CD4-positive, alpha-beta T cell (primary cell): ENCODE results near the gene ODC1. TPM values are rescaled to one million over a fixed set of nuclear protein-coding genes. Genes with fewer than 3 reads are reported as not detected.
"Not testable (repeated sequence)": the region's sequence is repeated elsewhere in the genome, so short reads cannot be mapped to it uniquely, and the experiment has no call there.

Experiments used
- ATAC-seq: fragments of 200-7000 bp; cut with Tn5 transposase; one replicate; pipeline ENCODE4 v1.10.0; 2022; ENCODE audit warnings: mild to moderate bottlenecking; ENCODE audit not compliant: poor library complexity
- CTCF ChIA-PET: fragments of 350-600 bp; sonication (Branson Sonifier 250); formaldehyde crosslinking; loops from one replicate; lab custom pipeline; 2021; ENCODE audit warnings: antibody characterized with exemption, inconsistent platforms; lab: Charles Lee
- POLR2A ChIA-PET: fragments of 350-600 bp; sonication (Branson Sonifier 250); formaldehyde crosslinking; loops from one replicate; lab custom pipeline; 2021; ENCODE audit warnings: antibody characterized with exemption, inconsistent platforms; lab: Charles Lee
- DNase-seq, 14 experiments: peaks; one replicate each; pipeline ENCODE4 v3.0.0-alpha.2; 2013 to 2020; ENCODE audit warnings: mixed read lengths in 2 of 14
- H3K27ac ChIP-seq, 2 donors: one replicate each; pipeline versions ENCODE4 v1.5.1 to v1.7.0; 2013; ENCODE audit warnings: low read length in 2 of 2, low read depth in 1 of 2, mild to moderate bottlenecking in 1 of 2
- H3K27me3 ChIP-seq, 2 experiments: 1 replicate in 1 of 2; 2 replicates in 1 of 2; pipeline versions ENCODE4 v1.6.1 to v1.7.0; 2013; ENCODE audit warnings: low read length in 2 of 2, control low read depth in 1 of 2, mild to moderate bottlenecking in 1 of 2, moderate library complexity in 1 of 2; ENCODE audit not compliant: insufficient read depth in 2 of 2, control insufficient read depth in 1 of 2
- H3K36me3 ChIP-seq: one replicate; pipeline ENCODE4 v1.6.1; 2013; ENCODE audit warnings: low read length, control low read depth; ENCODE audit not compliant: insufficient read depth
- H3K4me1 ChIP-seq: one replicate; pipeline ENCODE4 v1.6.1; 2013; ENCODE audit warnings: low read length, control low read depth; ENCODE audit not compliant: insufficient read depth
- H3K4me3 ChIP-seq: one replicate; pipeline ENCODE4 v1.5.1; 2013; ENCODE audit warnings: mild to moderate bottlenecking, low read length, moderate library complexity
- H3K9me3 ChIP-seq, 2 experiments: 1 replicate in 1 of 2; 2 replicates in 1 of 2; pipeline versions ENCODE4 v1.6.1 to v1.7.0; 2013; ENCODE audit warnings: low read length in 2 of 2, mild to moderate bottlenecking in 2 of 2, control low read depth in 1 of 2, moderate library complexity in 1 of 2; ENCODE audit not compliant: control insufficient read depth in 1 of 2, insufficient read depth in 1 of 2
- H3K27ac Mint-ChIP-seq: one replicate; pipeline ENCODE4 v1.8.0; 2020; ENCODE audit warnings: mixed read lengths
- H3K27me3 Mint-ChIP-seq: one replicate; pipeline ENCODE4 v1.8.0; 2021; ENCODE audit warnings: mixed read lengths
- H3K36me3 Mint-ChIP-seq: one replicate; pipeline ENCODE4 v1.8.0; 2021; ENCODE audit warnings: low read depth, mixed read lengths
- H3K4me1 Mint-ChIP-seq: one replicate; pipeline ENCODE4 v1.8.0; 2021; ENCODE audit warnings: low read depth, mixed read lengths
- H3K4me3 Mint-ChIP-seq: one replicate; pipeline ENCODE4 v1.8.0; 2020; ENCODE audit warnings: mild to moderate bottlenecking, mixed read lengths
- H3K9me3 Mint-ChIP-seq: one replicate; pipeline ENCODE4 v1.8.0; 2020; ENCODE audit warnings: mixed read lengths
- CTCF ChIP-seq: fragments of 200-600 bp; IDR thresholded peaks from one replicate; pipeline ENCODE4 v1.8.0; 2022; ENCODE audit warnings: antibody characterized with exemption, mild to moderate bottlenecking
- intact Hi-C, 2 experiments: fragments of 100-400 bp; cut with DNase I in 1 of 2; cut with micrococcal nuclease in 1 of 2; formaldehyde crosslinking; loops; one replicate each; pipeline versions ENCODE4 v1.15.1 to v1.9.0; 2023 to 2025; cut with DNase I, micrococcal nuclease
- total RNA-seq, 174 experiments: library from RNA in 2 of 174; stranded (reverse) in 2 of 174; gene quantifications; one replicate each; pipeline ENCODE4 v1.2.3 and lab custom pipeline; 2021 to 2026

ODC1 gene
- total RNA-seq, 2 experiments from 2014 or later: 162 to 164 TPM

- Histone ChIP-seq H3K36me3 (peaks cover 53% of the 10 kb centered on the region), H3K9me3 (no peaks in the 10 kb centered on the region), H3K27ac (no peak overlapping the region), H3K4me1 (peaks cover 35% of the 10 kb centered on the region), H3K27me3 (no peaks in the 10 kb centered on the region), H3K4me3 (no peak overlapping the region)
- ATAC-seq: no peak
- no peak for DNase-seq
- no peak overlapping the region for H3K4me3 Mint-ChIP-seq
- H3K9me3 Mint-ChIP-seq: no peaks in the 10 kb centered on the region
- no peak overlapping the region for H3K27ac Mint-ChIP-seq
- H3K36me3 Mint-ChIP-seq: peaks cover 61% of the 10 kb centered on the region
- no peaks in the 10 kb centered on the region for H3K27me3 Mint-ChIP-seq
- peaks cover 29% of the 10 kb centered on the region for H3K4me1 Mint-ChIP-seq
- intact Hi-C loops: loop anchor here (10.0 kb wide), 2 partner anchors 490 to 630 kb away; partner anchors contain the start of gene GRHL1 (in 1 of the 2)
- ChIA-PET POLR2A (no interaction called here), CTCF (interaction anchor here (5.6 kb wide), 1 partner anchor 10 kb away, joined by 34 read pairs; no protein-coding TSS in a partner anchor)
- TF ChIP-seq CTCF: no peak
Measured at GRCh38 chr2:10444463-10444862, 3.7 kb downstream of the ODC1 start.

GRCh38 chr2:10442469-10443126 lies 5.5 kb downstream of the ODC1 start:
- H3K4me1 Mint-ChIP-seq: peaks cover 23% of the 10 kb centered on the region
- DNase-seq, H3K9me3 ChIP-seq, H3K9me3 Mint-ChIP-seq, H3K27me3 Mint-ChIP-seq, ATAC-seq, H3K4me3 Mint-ChIP-seq, H3K27ac ChIP-seq, H3K27me3 ChIP-seq, H3K4me3 ChIP-seq, H3K27ac Mint-ChIP-seq, CTCF ChIA-PET, POLR2A ChIA-PET: not testable (repeated sequence)
- peaks cover 58% of the 10 kb centered on the region for H3K36me3 ChIP-seq
- peaks cover 71% of the 10 kb centered on the region for H3K36me3 Mint-ChIP-seq
- intact Hi-C loops: loop anchor here (10.0 kb wide), 2 partner anchors 488 to 628 kb away; partner anchors contain the start of gene GRHL1 (in 1 of the 2)
- H3K4me1 ChIP-seq: peaks cover 24% of the 10 kb centered on the region

GRCh38 chr2:10441948-10442347 lies 6.2 kb downstream of the ODC1 start:
- TF ChIP-seq CTCF: no peak
- ATAC-seq (no peak), DNase-seq (no peak)
- Histone ChIP-seq H3K36me3 (peaks cover 58% of the 10 kb centered on the region), H3K4me1 (peaks cover 19% of the 10 kb centered on the region), H3K4me3 (no peak overlapping the region), H3K9me3 (no peaks in the 10 kb centered on the region), H3K27me3 (no peaks in the 10 kb centered on the region), H3K27ac (no peak overlapping the region)
- CTCF ChIA-PET: no interaction called here
- intact Hi-C loops: loop anchor here (10.0 kb wide), 2 partner anchors 487 to 627 kb away; partner anchors contain the start of gene GRHL1 (in 1 of the 2)
- Mint-ChIP-seq H3K9me3 (no peaks in the 10 kb centered on the region), H3K36me3 (peaks cover 67% of the 10 kb centered on the region), H3K4me3 (no peak overlapping the region), H3K27me3 (no peaks in the 10 kb centered on the region), H3K4me1 (peaks cover 17% of the 10 kb centered on the region), H3K27ac (no peak overlapping the region)
- POLR2A ChIA-PET: no interaction called here
